CD4-positive, CD25-positive, alpha-beta regulatory T cell (primary cell): Measurements from ENCODE around the gene SCGB1C1. TPM values are rescaled to one million over a fixed set of nuclear protein-coding genes. Genes with fewer than 3 reads are reported as not detected.
"Not testable (repeated sequence)": the region's sequence is repeated elsewhere in the genome, so short reads cannot be mapped to it uniquely, and the experiment has no call there.

Experiments used
- ATAC-seq, 2 donors: fragments of 150-1000 bp; cut with Tn5 transposase; one replicate each; pipeline ENCODE4 v1.10.0; 2021; ENCODE audit warnings: low read depth in 2 of 2, moderate number of reproducible peaks in 2 of 2, moderate library complexity in 1 of 2
- DNase-seq, 3 donors: peaks; one replicate each; pipeline versions ENCODE4 v3.0.0 to v3.0.0-alpha.2; 2012 to 2022; ENCODE audit warnings: mixed read lengths in 1 of 3
- H3K27ac ChIP-seq: one replicate; pipeline ENCODE4 v1.7.0; 2013; ENCODE audit warnings: mild to moderate bottlenecking, low read length; ENCODE audit not compliant: insufficient read depth, poor library complexity, severe bottlenecking
- H3K27me3 ChIP-seq: one replicate; pipeline ENCODE4 v1.7.0; 2013; ENCODE audit warnings: low read length; ENCODE audit not compliant: control insufficient read depth, insufficient read depth
- H3K36me3 ChIP-seq: one replicate; pipeline ENCODE4 v1.7.0; 2013; ENCODE audit warnings: mild to moderate bottlenecking, low read length, moderate library complexity; ENCODE audit not compliant: control insufficient read depth, insufficient read depth
- H3K4me1 ChIP-seq: 2 replicates; pipeline ENCODE4 v1.7.0; 2013; ENCODE audit warnings: mild to moderate bottlenecking, low read length; ENCODE audit not compliant: insufficient read depth, control insufficient read depth, poor library complexity, severe bottlenecking
- H3K4me3 ChIP-seq: one replicate; pipeline ENCODE4 v1.7.0; 2013; ENCODE audit warnings: low read depth, mild to moderate bottlenecking, low read length, moderate library complexity
- H3K9me3 ChIP-seq, 2 experiments: 1 replicate in 1 of 2; 2 replicates in 1 of 2; pipeline ENCODE4 v1.7.0; 2013; ENCODE audit warnings: low read length in 2 of 2, mild to moderate bottlenecking in 1 of 2, moderate library complexity in 1 of 2; ENCODE audit not compliant: control insufficient read depth in 2 of 2
- H3K27ac Mint-ChIP-seq, 3 donors: one replicate each; pipeline ENCODE4 v1.8.0; 2020 to 2022; ENCODE audit warnings: mild to moderate bottlenecking in 3 of 3, mixed read lengths in 3 of 3, moderate library complexity in 2 of 3
- H3K27me3 Mint-ChIP-seq: one replicate; pipeline ENCODE4 v1.8.0; 2022; ENCODE audit warnings: mild to moderate bottlenecking, mixed read lengths
- H3K36me3 Mint-ChIP-seq: one replicate; pipeline ENCODE4 v1.8.0; 2020; ENCODE audit warnings: mixed read lengths
- H3K4me1 Mint-ChIP-seq, 4 donors: one replicate each; pipeline ENCODE4 v1.8.0; 2020 to 2022; ENCODE audit warnings: mixed read lengths in 4 of 4, mild to moderate bottlenecking in 1 of 4
- H3K4me3 Mint-ChIP-seq, 4 donors: one replicate each; pipeline ENCODE4 v1.8.0; 2020 to 2022; ENCODE audit warnings: mild to moderate bottlenecking in 4 of 4, mixed read lengths in 4 of 4, moderate library complexity in 3 of 4
- H3K9me3 Mint-ChIP-seq, 7 donors: one replicate each; pipeline ENCODE4 v1.8.0; 2020 to 2022; ENCODE audit warnings: mixed read lengths in 7 of 7, mild to moderate bottlenecking in 3 of 7, moderate library complexity in 2 of 7
- polyA plus RNA-seq, 4 donors: library from polyadenylated mRNA; unstranded; fragments of 300-500 nt; fragmentation: Illumina TruSeq; gene quantifications; one replicate each; pipeline ENCODE4 v1.2.3, GENCODE V29; 2021
- total RNA-seq: library from RNA; stranded (reverse); gene quantifications from one replicate; pipeline ENCODE4 v1.2.3, GENCODE V29; 2022

Gene SCGB1C1
- not detected for total RNA-seq
- not detected for polyA plus RNA-seq

- Mint-ChIP-seq H3K4me1 (peaks cover 0 to 12% (median 3%) of the 10 kb centered on the region in 4 donors), H3K4me3 (peak within 1 kb of the TSS in 1 of 4 donors; percentile 54)
- not testable (repeated sequence) for H3K4me1 ChIP-seq, DNase-seq, H3K27me3 ChIP-seq, H3K27me3 Mint-ChIP-seq, H3K36me3 ChIP-seq, H3K27ac ChIP-seq, H3K9me3 Mint-ChIP-seq, H3K4me3 ChIP-seq, H3K27ac Mint-ChIP-seq, ATAC-seq, H3K9me3 ChIP-seq, H3K36me3 Mint-ChIP-seq
Observed at GRCh38 chr11:192674-193128, at the start of gene SCGB1C1. Gene SCGB1C1 (plus strand): TSS chr11:193078. CDS start chr11:193100, 22 bp downstream.

- H3K9me3 Mint-ChIP-seq, H3K4me1 Mint-ChIP-seq, H3K9me3 ChIP-seq, H3K27ac Mint-ChIP-seq, H3K4me1 ChIP-seq, H3K27me3 Mint-ChIP-seq, H3K4me3 Mint-ChIP-seq, H3K36me3 ChIP-seq, DNase-seq, H3K27me3 ChIP-seq, ATAC-seq, H3K27ac ChIP-seq, H3K36me3 Mint-ChIP-seq, H3K4me3 ChIP-seq: not testable (repeated sequence)
Observed at GRCh38 chr11:180242-180641, 12.6 kb upstream of the SCGB1C1 start.

DNA sequence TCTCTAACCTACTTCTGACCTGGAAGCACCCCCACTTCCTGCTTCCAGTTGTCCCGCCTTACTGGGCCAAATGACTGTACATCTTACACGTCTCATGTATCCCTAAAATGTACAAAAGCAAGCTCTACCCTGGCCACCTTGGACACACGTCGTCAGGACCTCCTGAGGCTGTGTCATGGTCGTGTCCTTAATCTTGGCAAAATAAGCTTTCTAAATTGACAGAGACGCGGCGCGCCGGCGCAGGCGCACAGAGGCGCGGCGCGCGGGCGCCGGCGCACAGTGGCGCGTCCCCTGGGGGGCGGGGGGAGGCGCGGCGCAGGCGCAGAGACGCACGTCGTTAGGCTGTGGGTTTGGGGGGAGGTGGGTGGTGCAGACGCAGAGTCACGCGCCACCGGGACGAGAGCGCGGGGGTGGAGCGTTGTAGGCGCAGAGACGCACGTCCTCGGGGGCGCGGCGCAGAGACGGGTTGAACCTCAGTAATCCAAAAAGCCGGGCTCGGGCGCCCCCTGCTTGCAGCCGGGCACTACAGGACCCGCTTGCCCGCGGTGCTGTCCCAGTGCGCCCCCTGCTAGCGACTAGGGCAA is 3.6 kb upstream of the SCGB1C1 start:
- not testable (repeated sequence) for H3K4me3 Mint-ChIP-seq, H3K9me3 Mint-ChIP-seq, H3K36me3 ChIP-seq, DNase-seq, ATAC-seq, H3K27me3 Mint-ChIP-seq, H3K36me3 Mint-ChIP-seq, H3K4me1 ChIP-seq, H3K4me3 ChIP-seq, H3K27ac ChIP-seq, H3K27me3 ChIP-seq, H3K9me3 ChIP-seq, H3K27ac Mint-ChIP-seq
- peaks cover 0 to 12% (median 3%) of the 10 kb centered on the region in 4 donors for H3K4me1 Mint-ChIP-seq

- H3K27me3 Mint-ChIP-seq, H3K36me3 ChIP-seq, H3K9me3 ChIP-seq, H3K27ac ChIP-seq, H3K27ac Mint-ChIP-seq, H3K4me1 ChIP-seq, H3K27me3 ChIP-seq, H3K4me3 ChIP-seq, H3K4me3 Mint-ChIP-seq, H3K36me3 Mint-ChIP-seq, H3K9me3 Mint-ChIP-seq: not testable (repeated sequence)
- ATAC-seq = peak; percentile 60 to 73
- DNase-seq = peak in 1 of 3 donors; percentile 28
- H3K4me1 Mint-ChIP-seq = peaks cover 0 to 12% (median 3%) of the 10 kb centered on the region in 4 donors
Observed at GRCh38 chr11:189843-190311, 3.0 kb upstream of the SCGB1C1 start.

DNA sequence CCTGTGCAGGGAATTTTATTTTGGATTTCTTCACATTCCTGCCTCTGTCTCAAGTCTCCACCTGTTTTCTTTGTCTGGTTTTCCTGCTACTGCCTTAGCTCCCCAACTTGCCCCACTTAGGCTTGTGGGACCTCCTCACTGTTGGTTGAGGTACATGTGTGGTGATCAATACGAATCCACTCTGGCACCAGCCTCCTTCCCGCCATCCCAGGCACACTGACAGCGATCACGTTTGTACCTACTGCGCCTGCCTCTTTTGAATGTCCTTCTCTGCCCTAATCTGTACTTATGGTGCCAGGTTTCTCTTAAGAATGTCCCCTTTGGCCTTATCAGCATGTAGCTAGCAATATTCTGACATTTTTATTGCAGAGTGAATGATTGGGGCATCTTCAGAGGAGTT is 2.3 kb upstream of the SCGB1C1 start:
- not testable (repeated sequence) for H3K27ac Mint-ChIP-seq, H3K27me3 Mint-ChIP-seq, H3K36me3 ChIP-seq, ATAC-seq, H3K36me3 Mint-ChIP-seq, H3K4me3 Mint-ChIP-seq, H3K4me1 ChIP-seq, H3K27ac ChIP-seq, H3K9me3 Mint-ChIP-seq, H3K4me3 ChIP-seq, H3K9me3 ChIP-seq, DNase-seq, H3K27me3 ChIP-seq
- H3K4me1 Mint-ChIP-seq = peaks cover 0 to 12% (median 3%) of the 10 kb centered on the region in 4 donors

DNA sequence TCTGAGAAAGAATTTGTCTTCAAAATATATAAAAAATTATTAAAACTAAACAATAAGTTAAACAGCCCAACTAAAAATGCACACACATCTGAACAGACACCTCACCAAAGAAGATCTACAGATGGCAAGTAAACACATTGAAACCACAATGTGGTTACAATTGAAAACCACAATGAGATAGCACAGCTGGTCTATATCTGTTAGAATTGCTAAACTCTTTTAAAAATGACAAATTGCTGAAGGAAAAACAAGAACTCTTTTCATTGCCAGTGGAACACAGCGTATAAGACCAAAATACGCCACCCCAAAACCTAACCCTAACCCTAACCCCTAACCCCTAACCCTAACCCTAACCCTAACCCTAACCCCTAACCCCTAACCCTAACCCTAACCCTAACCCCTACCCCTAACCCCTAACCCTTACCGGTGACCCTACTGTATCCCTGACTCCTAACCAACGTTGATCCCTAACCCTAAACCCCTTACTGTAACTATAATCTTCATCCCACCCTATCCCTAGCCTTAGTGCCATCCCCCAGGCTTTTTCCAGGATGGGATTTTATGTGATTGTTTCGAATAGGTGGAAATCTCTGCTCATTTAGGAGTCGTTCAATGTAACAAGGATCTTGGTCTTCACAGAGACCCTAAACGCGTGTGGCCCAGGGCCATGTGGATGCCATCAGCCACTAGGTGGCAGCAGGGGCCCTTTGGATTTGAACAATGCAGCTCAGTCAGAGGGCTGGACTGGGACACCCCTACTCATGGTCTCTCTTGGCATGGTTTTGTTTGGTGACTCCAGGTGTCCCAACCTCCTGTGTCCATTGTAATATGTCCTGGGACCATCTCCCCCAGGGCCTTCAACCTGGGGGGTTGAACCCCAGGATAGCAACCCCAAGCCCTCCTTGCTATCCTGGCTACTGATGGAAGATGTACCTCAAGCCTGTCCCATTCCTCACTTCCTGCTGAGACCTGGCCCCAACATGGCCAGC is 1.1 kb upstream of the SCGB1C1 start:
- not testable (repeated sequence) for H3K9me3 ChIP-seq, H3K27me3 Mint-ChIP-seq, H3K36me3 Mint-ChIP-seq, H3K4me3 ChIP-seq, H3K4me1 ChIP-seq, H3K27me3 ChIP-seq, H3K36me3 ChIP-seq, H3K27ac ChIP-seq, H3K9me3 Mint-ChIP-seq
- peak in 2 of 3 donors; percentile 56 to 60 for DNase-seq
- peak; percentile 60 to 62 for ATAC-seq
- H3K4me1 Mint-ChIP-seq = peaks cover 0 to 12% (median 3%) of the 10 kb centered on the region in 4 donors
- peak overlapping the region in 3 of 4 donors; percentile 31 to 54 (median 41) for H3K4me3 Mint-ChIP-seq
- H3K27ac Mint-ChIP-seq = peak overlapping the region in 1 of 3 donors; percentile 79

DNA sequence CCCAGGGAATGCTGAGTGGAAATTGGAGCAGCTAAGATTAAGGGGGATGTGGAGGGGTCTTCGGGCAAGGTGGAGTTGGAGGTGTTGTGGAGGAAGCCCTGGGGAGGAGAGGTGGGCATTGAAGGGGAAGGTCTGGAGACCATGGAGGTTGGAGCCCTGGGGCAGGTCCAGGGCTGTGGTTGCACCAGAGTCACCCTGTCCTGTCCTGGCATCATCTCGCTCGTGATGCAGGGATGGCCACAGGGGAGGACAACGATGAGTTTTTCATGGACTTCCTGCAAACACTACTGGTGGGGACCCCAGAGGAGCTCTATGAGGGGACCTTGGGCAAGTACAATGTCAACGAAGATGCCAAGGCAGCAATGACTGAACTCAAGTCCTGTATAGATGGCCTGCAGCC is 603 bp downstream of the SCGB1C1 start:
- not testable (repeated sequence) for H3K27ac Mint-ChIP-seq

More for the DNA sequence above, 603 bp downstream of the SCGB1C1 start:
- H3K27me3 Mint-ChIP-seq, H3K9me3 ChIP-seq, H3K4me3 Mint-ChIP-seq, H3K27me3 ChIP-seq, H3K36me3 ChIP-seq, H3K4me1 ChIP-seq, DNase-seq, H3K36me3 Mint-ChIP-seq, H3K27ac ChIP-seq, H3K4me3 ChIP-seq, ATAC-seq, H3K9me3 Mint-ChIP-seq: not testable (repeated sequence)
- H3K4me1 Mint-ChIP-seq = peaks cover 0 to 12% (median 3%) of the 10 kb centered on the region in 4 donors
